WTC11 (cell line): Measurements from ENCODE around the gene NKX3-2. TPM values are rescaled to one million over a fixed set of nuclear protein-coding genes. Genes with fewer than 3 reads are reported as not detected.

ENCODE experiments used
- ATAC-seq: fragments of 200-7000 bp; cut with Tn5 transposase; 2 replicates; pipeline ENCODE4 v1.10.0; 2021; ENCODE audit warnings: mild to moderate bottlenecking, moderate library complexity
- CTCF ChIA-PET: fragments of 300-600 bp; sonication (Branson Sonifier 250); formaldehyde crosslinking; loops from one replicate; lab custom pipeline; 2021; ENCODE audit warnings: antibody characterized with exemption; lab: Charles Lee
- POLR2A ChIA-PET: fragments of 350-600 bp; sonication (Branson Sonifier 250); formaldehyde crosslinking; loops from one replicate; lab custom pipeline; 2021; ENCODE audit warnings: antibody characterized with exemption; lab: Charles Lee
- DNase-seq: peaks from one replicate; pipeline ENCODE4 v3.0.0; 2021; ENCODE audit warnings: low spot score
- H3K27ac Mint-ChIP-seq: 2 replicates; pipeline ENCODE4 v1.8.0; 2021; ENCODE audit warnings: mixed read lengths
- H3K27me3 Mint-ChIP-seq: 2 replicates; pipeline ENCODE4 v1.8.0; 2021; ENCODE audit warnings: low read depth, mild to moderate bottlenecking, moderate library complexity, mixed read lengths
- H3K36me3 Mint-ChIP-seq: 2 replicates; pipeline ENCODE4 v1.8.0; 2021; ENCODE audit warnings: mixed read lengths
- H3K4me1 Mint-ChIP-seq: 2 replicates; pipeline ENCODE4 v1.8.0; 2022; ENCODE audit warnings: mixed read lengths
- H3K4me3 Mint-ChIP-seq: 2 replicates; pipeline ENCODE4 v1.8.0; 2021; ENCODE audit warnings: mild to moderate bottlenecking, moderate library complexity, mixed read lengths
- H3K9me3 Mint-ChIP-seq: 2 replicates; pipeline ENCODE4 v1.8.0; 2021; ENCODE audit warnings: mixed read lengths
- ATF3 ChIP-seq: sonication (generic); formaldehyde crosslinking; conservative IDR thresholded peaks from 2 replicates; pipeline ENCODE4 v1.8.1; 2022; ENCODE audit warnings: mild to moderate bottlenecking, missing genetic modification reagents
- CREM ChIP-seq: sonication (generic); formaldehyde crosslinking; IDR thresholded peaks from 2 replicates; pipeline ENCODE4 v1.8.1; 2022; ENCODE audit warnings: mild to moderate bottlenecking, missing genetic modification reagents, moderate library complexity
- E2F5 ChIP-seq: sonication (generic); formaldehyde crosslinking; IDR thresholded peaks from 2 replicates; pipeline ENCODE4 v1.8.1; 2022; ENCODE audit warnings: mild to moderate bottlenecking, moderate library complexity, missing genetic modification reagents
- ELF4 ChIP-seq: sonication (generic); formaldehyde crosslinking; IDR thresholded peaks from 2 replicates; pipeline ENCODE4 v1.8.1; 2022; ENCODE audit warnings: low read depth, mild to moderate bottlenecking, moderate library complexity, missing genetic modification reagents
- EMX1 ChIP-seq: fragments of 250-450 bp; sonication (Bioruptor Pico); IDR thresholded peaks from 2 replicates; pipeline ENCODE4 v1.8.0; 2021; ENCODE audit warnings: mild to moderate bottlenecking
- FOXK1 ChIP-seq: sonication (generic); formaldehyde crosslinking; IDR thresholded peaks from 2 replicates; pipeline ENCODE4 v1.8.0; 2022; ENCODE audit warnings: mild to moderate bottlenecking, moderate library complexity, missing genetic modification reagents
- FOXP4 ChIP-seq: sonication (generic); formaldehyde crosslinking; IDR thresholded peaks from 2 replicates; pipeline ENCODE4 v1.8.0; 2022; ENCODE audit warnings: mild to moderate bottlenecking, missing genetic modification reagents
- HMGXB4 ChIP-seq: sonication (generic); formaldehyde crosslinking; IDR thresholded peaks from 2 replicates; pipeline ENCODE4 v1.8.1; 2023; ENCODE audit warnings: mild to moderate bottlenecking, moderate library complexity, missing genetic modification reagents
- KAT7 ChIP-seq: sonication (generic); formaldehyde crosslinking; IDR thresholded peaks from 2 replicates; pipeline ENCODE4 v1.8.1; 2023; ENCODE audit warnings: missing genetic modification reagents, mild to moderate bottlenecking, borderline replicate concordance
- MAX ChIP-seq: sonication (generic); formaldehyde crosslinking; IDR thresholded peaks from 2 replicates; pipeline ENCODE4 v1.8.0; 2022; ENCODE audit warnings: mild to moderate bottlenecking, missing genetic modification reagents
- NFE2L1 ChIP-seq: sonication (generic); formaldehyde crosslinking; IDR thresholded peaks from 2 replicates; pipeline ENCODE4 v1.8.1; 2023; ENCODE audit warnings: missing genetic modification reagents
- NFYB ChIP-seq: sonication (generic); formaldehyde crosslinking; conservative IDR thresholded peaks from 2 replicates; pipeline ENCODE4 v1.8.0; 2022; ENCODE audit warnings: low read depth, missing genetic modification reagents
- NR3C1 ChIP-seq: sonication (generic); formaldehyde crosslinking; conservative IDR thresholded peaks from 2 replicates; pipeline ENCODE4 v1.8.1; 2023; ENCODE audit warnings: low read depth, mild to moderate bottlenecking, missing genetic modification reagents
- PRDM15 ChIP-seq: sonication (generic); formaldehyde crosslinking; IDR thresholded peaks from 2 replicates; pipeline ENCODE4 v1.8.0; 2022; ENCODE audit warnings: missing genetic modification reagents
- USF1 ChIP-seq: sonication (generic); formaldehyde crosslinking; IDR thresholded peaks from 2 replicates; pipeline ENCODE4 v1.8.0; 2022; ENCODE audit warnings: mild to moderate bottlenecking, missing genetic modification reagents
- USF2 ChIP-seq: sonication (generic); formaldehyde crosslinking; IDR thresholded peaks from 2 replicates; pipeline ENCODE4 v1.8.1; 2023; ENCODE audit warnings: mild to moderate bottlenecking, missing genetic modification reagents, moderate library complexity
- ZMAT4 ChIP-seq: fragments of 250-450 bp; sonication (Bioruptor Pico); IDR thresholded peaks from 2 replicates; pipeline ENCODE4 v1.9.0; 2021; ENCODE audit warnings: mild to moderate bottlenecking
- ZNF317 ChIP-seq: sonication (generic); formaldehyde crosslinking; IDR thresholded peaks from 2 replicates; pipeline ENCODE4 v1.8.1; 2023; ENCODE audit warnings: low read depth, mild to moderate bottlenecking, moderate library complexity, missing genetic modification reagents, borderline replicate concordance
- ZNF416 ChIP-seq: fragments of 250-450 bp; sonication (Bioruptor Pico); IDR thresholded peaks from 2 replicates; pipeline ENCODE4 v1.9.0; 2021; ENCODE audit warnings: mild to moderate bottlenecking, inconsistent platforms
- total RNA-seq: library from RNA; stranded (reverse); gene quantifications from 3 replicates; pipeline ENCODE4 v1.2.3, GENCODE V29; 2021

The NKX3-2 gene
- total RNA-seq, 1 experiment from 2014 or later: 0.07 TPM

GRCh38 chr4:13527981-13528820 is 16.1 kb downstream of the NKX3-2 start:
- Mint-ChIP-seq H3K4me3 (peak overlapping the region; percentile 50), H3K36me3 (peaks cover 11% of the 10 kb centered on the region), H3K27me3 (peaks cover 100% of the 10 kb centered on the region), H3K27ac (no peak overlapping the region), H3K4me1 (peaks cover 72% of the 10 kb centered on the region), H3K9me3 (peaks cover 10% of the 10 kb centered on the region)
- ChIA-PET CTCF (interaction anchor here (0.6 to 5.8 kb wide), 5 partner anchors 13 to 267 kb away, joined by 3 to 55 read pairs (median 5); no protein-coding TSS in a partner anchor), POLR2A (no interaction called here)
- DNase-seq: no peak
- ATAC-seq: no peak
- TF ChIP-seq ELF4 (CRISPR knock-in tag) (no peak), ZNF416 (CRISPR knock-in tag) (no peak), CREM (no peak), NFE2L1 (CRISPR knock-in tag) (no peak), ATF3 (CRISPR knock-in tag) (no peak), E2F5 (CRISPR knock-in tag) (no peak), ZNF317 (no peak), USF1 (CRISPR knock-in tag) (no peak), USF2 (no peak), FOXK1 (CRISPR knock-in tag) (no peak), MAX (CRISPR knock-in tag) (no peak), ZMAT4 (CRISPR knock-in tag) (no peak)

- peak overlapping the region; percentile 53 for H3K4me3 Mint-ChIP-seq
- peaks cover 71% of the 10 kb centered on the region for H3K4me1 Mint-ChIP-seq
- peaks cover 100% of the 10 kb centered on the region for H3K27me3 Mint-ChIP-seq
- no peak for TF ChIP-seq USF2
- no peak for TF ChIP-seq EMX1 (CRISPR knock-in tag)
- no peak for TF ChIP-seq HMGXB4
- no peak for TF ChIP-seq PRDM15 (CRISPR knock-in tag)
- TF ChIP-seq NR3C1 (CRISPR knock-in tag): no peak
- no peak for TF ChIP-seq NFYB (CRISPR knock-in tag)
- TF ChIP-seq KAT7 (CRISPR knock-in tag): no peak
- no peak for TF ChIP-seq FOXP4
- TF ChIP-seq, all 79 proteins: peak for 0
- Mint-ChIP-seq H3K27ac (no peak overlapping the region), H3K9me3 (peaks cover 10% of the 10 kb centered on the region), H3K36me3 (peaks cover 11% of the 10 kb centered on the region)
- POLR2A ChIA-PET: no interaction called here
- ATAC-seq (no peak), DNase-seq (no peak)
- CTCF ChIA-PET: interaction anchor here (0.6 to 5.8 kb wide), 4 partner anchors 13 to 266 kb away, joined by 3 to 55 read pairs (median 5); no protein-coding TSS in a partner anchor
Observed at GRCh38 chr4:13527192-13527980, 16.9 kb downstream of the NKX3-2 start.
